ENCODE data around the gene ANAPC1.
"Not testable (repeated sequence)": the region's sequence is repeated elsewhere in the genome, so short reads cannot be mapped to it uniquely, and the experiment has no call there.

ANAPC1 gene

GRCh38 chr2:111727611-111728110 lies 156.3 kb downstream of the ANAPC1 start:
- DNase-seq = peak; percentile 42 to 48

GRCh38 chr2:111725742-111726141 lies 158.3 kb downstream of the ANAPC1 start:
- peak in 1 of 2 experiments; percentile 17 for DNase-seq

GRCh38 chr2:111719610-111720009 lies 164.4 kb downstream of the ANAPC1 start:
- DNase-seq = not testable (repeated sequence)

Measured in activated CD4-positive, alpha-beta T cell treated with anti-CD3 and anti-CD28 coated beads, Interleukin-2, amount 50 U/mL, for 4 hours (primary cell).